D721Med (cell line): Measurements from ENCODE around the gene PUSL1.

ENCODE experiments used
- DNase-seq: peaks from one replicate; pipeline ENCODE4 v3.0.0; 2011; ENCODE audit warnings: low spot score; ENCODE audit not compliant: insufficient read length
- FAIRE-seq: peaks from 2 replicates; lab custom pipeline; 2011; peaks lifted over from hg19 to GRCh38; lab: Jason Lieb, UNC
- CTCF ChIP-seq: IDR thresholded peaks from 2 replicates; pipeline ENCODE4 v1.5.1; 2012; ENCODE audit warnings: mild to moderate bottlenecking, control low read depth; ENCODE audit not compliant: insufficient read depth; ENCODE audit errors: missing control alignments

Gene PUSL1

GRCh38 chr1:1341549-1342021, 33.2 kb downstream of the PUSL1 start:
- no peak for TF ChIP-seq CTCF
- no peak for FAIRE-seq

GRCh38 chr1:1342061-1342562, 33.7 kb downstream of the PUSL1 start:
- FAIRE-seq (no peak), DNase-seq (no peak)
- TF ChIP-seq CTCF = no peak

More at GRCh38 chr1:1341549-1342021, 33.2 kb downstream of the PUSL1 start:
- DNase-seq = no peak

- FAIRE-seq = no peak
- no peak for DNase-seq
- TF ChIP-seq CTCF = no peak
Observed at GRCh38 chr1:1342584-1343115, 34.3 kb downstream of the PUSL1 start.

- TF ChIP-seq CTCF = no peak
- no peak for FAIRE-seq
- DNase-seq = no peak
Observed at GRCh38 chr1:1343811-1344421, 35.5 kb downstream of the PUSL1 start.

- TF ChIP-seq CTCF = peak; percentile 21
- FAIRE-seq (no peak), DNase-seq (no peak)
Observed at GRCh38 chr1:1344655-1345361, 36.4 kb downstream of the PUSL1 start.

- FAIRE-seq (no peak), DNase-seq (no peak)
- TF ChIP-seq CTCF = no peak
Observed at GRCh38 chr1:1345384-1345783, 37.0 kb downstream of the PUSL1 start.
